CD14-positive monocyte (primary cell): ENCODE measurements around the gene ATG10. TPM values are rescaled to one million over a fixed set of nuclear protein-coding genes. Genes with fewer than 3 reads are reported as not detected.

Experiments
- DNase-seq, 3 donors: peaks; one replicate each; pipeline ENCODE4 v3.0.0-alpha.2; 2011 to 2022
- H2AFZ ChIP-seq: 2 replicates; pipeline ENCODE4 v1.6.0; 2012; ENCODE audit warnings: mild to moderate bottlenecking, low read depth, low read length, inconsistent platforms; ENCODE audit not compliant: insufficient read depth, poor library complexity, severe bottlenecking
- H3K27ac ChIP-seq, 2 donors: 1 replicate in 1 of 2; 2 replicates in 1 of 2; pipeline ENCODE4 v1.5.1; 2012 to 2013; ENCODE audit warnings: low read length in 2 of 2, control low read depth in 1 of 2, inconsistent platforms in 1 of 2, low read depth in 1 of 2, mild to moderate bottlenecking in 1 of 2
- H3K27me3 ChIP-seq, 2 donors: one replicate each; pipeline versions ENCODE4 v1.6.0 to v1.6.1; 2011 to 2013; ENCODE audit warnings: low read length in 2 of 2; ENCODE audit not compliant: control insufficient read depth in 2 of 2, insufficient read depth in 2 of 2
- H3K36me3 ChIP-seq, 2 donors: replicated peaks in 1 of 2; 1 replicate in 1 of 2; 2 replicates in 1 of 2; pipeline versions ENCODE4 v1.5.1 to v1.6.1; 2012 to 2013; ENCODE audit warnings: low read length in 2 of 2, control low read depth in 1 of 2, inconsistent platforms in 1 of 2, mild to moderate bottlenecking in 1 of 2; ENCODE audit not compliant: insufficient read depth in 2 of 2, control insufficient read depth in 1 of 2
- H3K4me1 ChIP-seq, 2 donors: 1 replicate in 1 of 2; 2 replicates in 1 of 2; pipeline versions ENCODE4 v1.5.1 to v1.6.1; 2012 to 2013; ENCODE audit warnings: low read length in 2 of 2, control low read depth in 1 of 2, inconsistent platforms in 1 of 2, mild to moderate bottlenecking in 1 of 2, moderate library complexity in 1 of 2; ENCODE audit not compliant: insufficient read depth in 2 of 2, control insufficient read depth in 1 of 2
- H3K4me2 ChIP-seq: replicated peaks from 2 replicates; pipeline ENCODE3; 2012; ENCODE audit warnings: low read length, moderate library complexity, mild to moderate bottlenecking; ENCODE audit not compliant: poor library complexity, severe bottlenecking; ENCODE audit errors: extremely low read depth
- H3K4me3 ChIP-seq, 3 experiments: fragments of 200-600 bp in 1 of 3; sonication (generic) in 1 of 3; replicated peaks in 1 of 3; 1 replicate in 2 of 3; 2 replicates in 1 of 3; pipeline ENCODE4 v1.5.1; 2011 to 2013; ENCODE audit warnings: low read length in 3 of 3, mild to moderate bottlenecking in 3 of 3, control low read depth in 2 of 3, low read depth in 2 of 3, inconsistent platforms in 1 of 3, moderate library complexity in 1 of 3
- H3K79me2 ChIP-seq: 2 replicates; pipeline ENCODE4 v1.6.0; 2012; ENCODE audit warnings: mild to moderate bottlenecking, control low read depth, inconsistent platforms, low read length, moderate library complexity; ENCODE audit not compliant: insufficient read depth
- H3K9ac ChIP-seq: 2 replicates; pipeline ENCODE4 v1.6.0; 2017; ENCODE audit warnings: low read length, mild to moderate bottlenecking; ENCODE audit not compliant: insufficient read depth, poor library complexity, severe bottlenecking
- H3K9me3 ChIP-seq, 2 donors: replicated peaks in 1 of 2; 1 replicate in 1 of 2; 2 replicates in 1 of 2; pipeline versions ENCODE4 v1.5.1 to v1.6.1; 2012 to 2013; ENCODE audit warnings: low read length in 2 of 2, control low read depth in 1 of 2; ENCODE audit not compliant: control insufficient read depth in 1 of 2, insufficient read depth in 1 of 2
- H4K20me1 ChIP-seq: 2 replicates; pipeline ENCODE4 v1.6.0; 2012; ENCODE audit warnings: mild to moderate bottlenecking, low read length, control low read depth, moderate library complexity; ENCODE audit not compliant: insufficient read depth
- H3K27ac Mint-ChIP-seq, 7 donors: one replicate each; pipeline ENCODE4 v1.8.0; 2020; ENCODE audit warnings: mild to moderate bottlenecking in 7 of 7, mixed read lengths in 7 of 7, moderate library complexity in 6 of 7, inconsistent platforms in 2 of 7
- H3K27me3 Mint-ChIP-seq, 3 donors: one replicate each; pipeline ENCODE4 v1.8.0; 2021 to 2022; ENCODE audit warnings: low read depth in 3 of 3, mild to moderate bottlenecking in 3 of 3, mixed read lengths in 3 of 3, moderate library complexity in 3 of 3, inconsistent platforms in 1 of 3
- H3K36me3 Mint-ChIP-seq, 2 donors: one replicate each; pipeline ENCODE4 v1.8.0; 2020; ENCODE audit warnings: mixed read lengths in 2 of 2, inconsistent platforms in 1 of 2, mild to moderate bottlenecking in 1 of 2
- H3K4me1 Mint-ChIP-seq: one replicate; pipeline ENCODE4 v1.8.0; 2020; ENCODE audit warnings: mild to moderate bottlenecking, mixed read lengths
- H3K4me3 Mint-ChIP-seq, 2 donors: one replicate each; pipeline ENCODE4 v1.8.0; 2020; ENCODE audit warnings: mild to moderate bottlenecking in 2 of 2, mixed read lengths in 2 of 2, moderate library complexity in 1 of 2
- H3K9me3 Mint-ChIP-seq, 7 donors: one replicate each; pipeline ENCODE4 v1.8.0; 2020 to 2022; ENCODE audit warnings: mixed read lengths in 7 of 7, mild to moderate bottlenecking in 6 of 7, moderate library complexity in 6 of 7, inconsistent platforms in 2 of 7
- CTCF ChIP-seq: fragments of 200-600 bp; IDR thresholded peaks from one replicate; pipeline ENCODE4 v1.8.0; 2022; ENCODE audit warnings: antibody characterized with exemption, mild to moderate bottlenecking
- WGBS: methylation state at CpG from one replicate; pipeline ENCODE4 v1.1.5; 2013; ENCODE audit warnings: missing lambda C conversion rate; ENCODE audit not compliant: insufficient coverage; 5-methylcytosine and 5-hydroxymethylcytosine counted together
- intact Hi-C, 2 donors: fragments of 100-400 bp; cut with micrococcal nuclease; formaldehyde crosslinking; loops; one replicate each; pipeline versions ENCODE4 v1.15.0 to v1.15.1; 2023
- polyA plus RNA-seq, 3 donors: library from polyadenylated mRNA; depleted of rRNA in 1 of 3; unstranded in 2 of 3; stranded (reverse) in 1 of 3; fragments of 300-500 nt in 2 of 3; fragments of >200 nt in 1 of 3; fragmentation: Illumina TruSeq in 2 of 3; gene quantifications; 1 replicate in 2 of 3; 2 replicates in 1 of 3; pipeline ENCODE4 v1.2.3, GENCODE V29; 2012 to 2021

ATG10 gene
- polyA plus RNA-seq, 3 donors: 2.1 to 7.9 (median 5.6) TPM

- Histone ChIP-seq H3K4me2 (no peak overlapping the region), H3K4me1 (no peaks in the 10 kb centered on the region), H3K27ac (no peak overlapping the region), H3K9ac (no peak overlapping the region), H3K36me3 (no peaks in the 10 kb centered on the region), H2AFZ (no peak overlapping the region), H3K79me2 (no peaks in the 10 kb centered on the region), H3K27me3 (no peaks in the 10 kb centered on the region), H3K4me3 (no peak overlapping the region), H4K20me1 (no peaks in the 10 kb centered on the region), H3K9me3 (no peaks in the 10 kb centered on the region)
- no peaks in the 10 kb centered on the region for H3K36me3 Mint-ChIP-seq
- no peak for TF ChIP-seq CTCF
- 20% methylated on average over 1 of the region's 4 CpGs for WGBS
- intact Hi-C loops: no loop called here
- H3K27ac Mint-ChIP-seq: no peak overlapping the region
- H3K4me1 Mint-ChIP-seq: peaks cover 3% of the 10 kb centered on the region
- H3K27me3 Mint-ChIP-seq: no peaks in the 10 kb centered on the region
- H3K9me3 Mint-ChIP-seq: no peaks in the 10 kb centered on the region
- no peak for DNase-seq
- no peak overlapping the region for H3K4me3 Mint-ChIP-seq
Observed at GRCh38 chr5:82156874-82157273, 185.1 kb downstream of the ATG10 start.

GRCh38 chr5:82158755-82159413 is 187.1 kb downstream of the ATG10 start:
- Histone ChIP-seq H3K36me3 (no peaks in the 10 kb centered on the region), H3K27ac (no peak overlapping the region), H3K79me2 (no peaks in the 10 kb centered on the region), H2AFZ (no peak overlapping the region), H3K9me3 (no peaks in the 10 kb centered on the region), H3K4me2 (no peak overlapping the region), H4K20me1 (no peaks in the 10 kb centered on the region), H3K27me3 (no peaks in the 10 kb centered on the region), H3K4me3 (no peak overlapping the region), H3K9ac (no peak overlapping the region), H3K4me1 (no peaks in the 10 kb centered on the region)
- Mint-ChIP-seq H3K4me3 (no peak overlapping the region), H3K9me3 (no peaks in the 10 kb centered on the region), H3K27ac (no peak overlapping the region), H3K27me3 (no peaks in the 10 kb centered on the region), H3K36me3 (no peaks in the 10 kb centered on the region), H3K4me1 (no peaks in the 10 kb centered on the region)
- no peak for DNase-seq
- intact Hi-C loops: no loop called here
- WGBS: no CpG with 5 or more reads among the region's 3 CpGs
- no peak for TF ChIP-seq CTCF
